Endothelial cell of umbilical vein (primary cell): ENCODE measurements around the gene PTPRD.

Source experiments
- EZH2 ChIP-seq: IDR thresholded peaks from 2 replicates; pipeline ENCODE4 v1.6.1; 2012; ENCODE audit warnings: borderline replicate concordance, low read depth, mild to moderate bottlenecking, moderate library complexity, low read length, inconsistent platforms; ENCODE audit not compliant: severe bottlenecking
- GATA2 ChIP-seq: IDR thresholded peaks from 2 replicates; pipeline ENCODE4 v1.7.0; 2011; ENCODE audit warnings: low read depth, mild to moderate bottlenecking, moderate library complexity, mixed read lengths, low read length; ENCODE audit not compliant: insufficient read length, insufficient read depth
- JUN ChIP-seq: IDR thresholded peaks from 2 replicates; pipeline ENCODE4 v1.6.1; 2011; ENCODE audit warnings: borderline replicate concordance, low read depth; ENCODE audit not compliant: insufficient read length, insufficient read depth
- MYC ChIP-seq: IDR thresholded peaks from one replicate; pipeline ENCODE4 v1.6.1; 2011; ENCODE audit warnings: mild to moderate bottlenecking, low read depth, low read length
- POLR2A ChIP-seq: IDR thresholded peaks from 2 replicates; pipeline ENCODE4 v1.6.1; 2012; ENCODE audit warnings: low read depth, mild to moderate bottlenecking, control low read depth, low read length
- POLR2AphosphoS5 ChIP-seq: IDR thresholded peaks from 2 replicates; pipeline ENCODE4 v1.6.1; 2012; ENCODE audit warnings: low read depth, mild to moderate bottlenecking, control low read depth, low read length, moderate library complexity; ENCODE audit not compliant: insufficient read depth
- TF ChIP-seq, protein P1 (sequence below), 2 donors: IDR thresholded peaks; 1 replicate in 1 of 2; 2 replicates in 1 of 2; pipeline ENCODE4 v1.5.1; 2011; ENCODE audit warnings: low read length in 2 of 2, mild to moderate bottlenecking in 2 of 2, moderate library complexity in 2 of 2, control low read depth in 1 of 2, inconsistent platforms in 1 of 2, low read depth in 1 of 2; ENCODE audit not compliant: insufficient read depth in 1 of 2; ENCODE audit errors: extremely low read depth in 1 of 2
- TF ChIP-seq, protein P2 (sequence below): IDR thresholded peaks from 2 replicates; pipeline ENCODE4 v1.6.1; 2011; ENCODE audit not compliant: insufficient read depth, insufficient read length

GRCh38 chr9:9552665-9553064, 1060.1 kb downstream of the PTPRD start:
- TF ChIP-seq, protein P1, sequence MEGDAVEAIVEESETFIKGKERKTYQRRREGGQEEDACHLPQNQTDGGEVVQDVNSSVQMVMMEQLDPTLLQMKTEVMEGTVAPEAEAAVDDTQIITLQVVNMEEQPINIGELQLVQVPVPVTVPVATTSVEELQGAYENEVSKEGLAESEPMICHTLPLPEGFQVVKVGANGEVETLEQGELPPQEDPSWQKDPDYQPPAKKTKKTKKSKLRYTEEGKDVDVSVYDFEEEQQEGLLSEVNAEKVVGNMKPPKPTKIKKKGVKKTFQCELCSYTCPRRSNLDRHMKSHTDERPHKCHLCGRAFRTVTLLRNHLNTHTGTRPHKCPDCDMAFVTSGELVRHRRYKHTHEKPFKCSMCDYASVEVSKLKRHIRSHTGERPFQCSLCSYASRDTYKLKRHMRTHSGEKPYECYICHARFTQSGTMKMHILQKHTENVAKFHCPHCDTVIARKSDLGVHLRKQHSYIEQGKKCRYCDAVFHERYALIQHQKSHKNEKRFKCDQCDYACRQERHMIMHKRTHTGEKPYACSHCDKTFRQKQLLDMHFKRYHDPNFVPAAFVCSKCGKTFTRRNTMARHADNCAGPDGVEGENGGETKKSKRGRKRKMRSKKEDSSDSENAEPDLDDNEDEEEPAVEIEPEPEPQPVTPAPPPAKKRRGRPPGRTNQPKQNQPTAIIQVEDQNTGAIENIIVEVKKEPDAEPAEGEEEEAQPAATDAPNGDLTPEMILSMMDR (IDR thresholded peaks at IDR 0.05; ENCODE audit: extremely low read depth in 1 of 2, insufficient read depth in 1 of 2, low read depth in 1 of 2, low read length in 2 of 2): no peak
- TF ChIP-seq POLR2AphosphoS5: no peak
- no peak for TF ChIP-seq POLR2A
- TF ChIP-seq, protein P2, sequence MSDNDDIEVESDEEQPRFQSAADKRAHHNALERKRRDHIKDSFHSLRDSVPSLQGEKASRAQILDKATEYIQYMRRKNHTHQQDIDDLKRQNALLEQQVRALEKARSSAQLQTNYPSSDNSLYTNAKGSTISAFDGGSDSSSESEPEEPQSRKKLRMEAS: no peak
- TF ChIP-seq EZH2: no peak
- TF ChIP-seq MYC: no peak
- no peak for TF ChIP-seq JUN
- no peak for TF ChIP-seq GATA2
